Cardiac muscle cell (in vitro differentiated cells and primary cell): ENCODE measurements around the gene TGFBR2. TPM values are rescaled to one million over a fixed set of nuclear protein-coding genes. Genes with fewer than 3 reads are reported as not detected.

Experiments
- DNase-seq, 2 donors: peaks; one replicate each; pipeline versions ENCODE4 v3.0.0 to v3.0.0-alpha.2; 2010 to 2017; ENCODE audit warnings: low read depth in 1 of 2, low spot score in 1 of 2
- H3K27ac ChIP-seq: fragments of 200-600 bp; sonication (generic); 2 replicates; pipeline ENCODE4 v1.5.1; 2016
- H3K27me3 ChIP-seq: fragments of 200-600 bp; sonication (generic); 2 replicates; pipeline ENCODE4 v1.6.0; 2016; ENCODE audit warnings: control low read depth
- H3K36me3 ChIP-seq: fragments of 200-600 bp; sonication (generic); 2 replicates; pipeline ENCODE4 v1.5.1; 2016; ENCODE audit warnings: control low read depth
- H3K4me1 ChIP-seq: fragments of 200-600 bp; sonication (generic); 2 replicates; pipeline ENCODE4 v1.8.1; 2017; ENCODE audit warnings: low read depth, mild to moderate bottlenecking, mixed run types
- H3K4me3 ChIP-seq: fragments of 200-600 bp; sonication (generic); 2 replicates; pipeline ENCODE4 v1.5.1; 2016; ENCODE audit warnings: mild to moderate bottlenecking
- H3K9me3 ChIP-seq: fragments of 200-600 bp; sonication (generic); 2 replicates; pipeline ENCODE4 v1.5.1; 2017; ENCODE audit warnings: low read depth, mild to moderate bottlenecking, control low read depth
- CTCF ChIP-seq: IDR thresholded peaks from 2 replicates; pipeline ENCODE4 v1.5.1; 2012; ENCODE audit warnings: low read depth, mild to moderate bottlenecking, low read length
- polyA plus RNA-seq: library from polyadenylated mRNA; unstranded; fragments of >200 nt; fragmentation: Nextera tagmentation; extraction: Ambion mirVana; gene quantifications from 2 replicates; pipeline ENCODE4 v1.2.1, GENCODE V29; 2016
- total RNA-seq: library from RNA; depleted of rRNA; stranded (reverse); fragments of >200 nt; gene quantifications from 2 replicates; pipeline ENCODE4 v1.2.3, GENCODE V29; 2016

The TGFBR2 gene
- total and polyA plus RNA-seq, 2 experiments from 2014 or later = 7.0 to 11.2 TPM

GRCh38 chr3:30649572-30650318, 43.3 kb downstream of the TGFBR2 start:
- Histone ChIP-seq H3K4me1 (peaks cover 7% of the 10 kb centered on the region), H3K4me3 (no peak overlapping the region), H3K36me3 (peaks cover 20% of the 10 kb centered on the region), H3K27ac (no peak overlapping the region), H3K27me3 (no peaks in the 10 kb centered on the region), H3K9me3 (no peaks in the 10 kb centered on the region)
- DNase-seq = peak in 1 of 2 donors; percentile 65
- no peak for TF ChIP-seq CTCF

GRCh38 chr3:30650348-30650995, 44.1 kb downstream of the TGFBR2 start:
- Histone ChIP-seq H3K9me3 (no peaks in the 10 kb centered on the region), H3K36me3 (peaks cover 20% of the 10 kb centered on the region), H3K27ac (no peak overlapping the region), H3K4me1 (peaks cover 14% of the 10 kb centered on the region), H3K27me3 (no peaks in the 10 kb centered on the region), H3K4me3 (no peak overlapping the region)
- TF ChIP-seq CTCF = no peak
- DNase-seq = no peak

GRCh38 chr3:30654269-30654668, 47.9 kb downstream of the TGFBR2 start:
- no peaks in the 10 kb centered on the region for H3K9me3 ChIP-seq
- peak overlapping the region; percentile 31 for H3K27ac ChIP-seq
- TF ChIP-seq CTCF = no peak
- no peaks in the 10 kb centered on the region for H3K27me3 ChIP-seq
- no peak overlapping the region for H3K4me3 ChIP-seq
- DNase-seq = no peak
- H3K4me1 ChIP-seq = peaks cover 30% of the 10 kb centered on the region
- H3K36me3 ChIP-seq = peaks cover 5% of the 10 kb centered on the region

GRCh38 chr3:30655187-30655812, 48.9 kb downstream of the TGFBR2 start:
- H3K27ac ChIP-seq = peak overlapping the region; percentile 31

More at GRCh38 chr3:30655187-30655812, 48.9 kb downstream of the TGFBR2 start:
- TF ChIP-seq CTCF = no peak
- Histone ChIP-seq H3K36me3 (peaks cover 3% of the 10 kb centered on the region), H3K9me3 (no peaks in the 10 kb centered on the region), H3K4me1 (peaks cover 31% of the 10 kb centered on the region), H3K4me3 (no peak overlapping the region), H3K27me3 (no peaks in the 10 kb centered on the region)
- peak in 1 of 2 donors; percentile 72 for DNase-seq
